ENCODE data around the gene ARFIP1.
"Not testable (repeated sequence)": the region's sequence is repeated elsewhere in the genome, so short reads cannot be mapped to it uniquely, and the experiment has no call there.

Gene ARFIP1

GRCh38 chr4:152851226-152851625 is 71.5 kb downstream of the ARFIP1 start:
- H3K36me3 ChIP-seq (ENCODE audit: control insufficient read depth, insufficient read depth, low read length) = no peaks in the 10 kb centered on the region
- no peaks in the 10 kb centered on the region for H3K27me3 ChIP-seq (ENCODE audit: control insufficient read depth, insufficient read depth, low read length)
- H3K4me1 ChIP-seq (ENCODE audit: control insufficient read depth, insufficient read depth, low read length) = peaks cover 25% of the 10 kb centered on the region
- H3K9ac ChIP-seq (ENCODE audit: low read depth, low read length) = no peak overlapping the region
- H3K4me3 ChIP-seq (ENCODE audit: low read depth, low read length) = no peak overlapping the region
- H3K9me3 ChIP-seq (ENCODE audit: control insufficient read depth, insufficient read depth, low read length) = no peaks in the 10 kb centered on the region

DNA sequence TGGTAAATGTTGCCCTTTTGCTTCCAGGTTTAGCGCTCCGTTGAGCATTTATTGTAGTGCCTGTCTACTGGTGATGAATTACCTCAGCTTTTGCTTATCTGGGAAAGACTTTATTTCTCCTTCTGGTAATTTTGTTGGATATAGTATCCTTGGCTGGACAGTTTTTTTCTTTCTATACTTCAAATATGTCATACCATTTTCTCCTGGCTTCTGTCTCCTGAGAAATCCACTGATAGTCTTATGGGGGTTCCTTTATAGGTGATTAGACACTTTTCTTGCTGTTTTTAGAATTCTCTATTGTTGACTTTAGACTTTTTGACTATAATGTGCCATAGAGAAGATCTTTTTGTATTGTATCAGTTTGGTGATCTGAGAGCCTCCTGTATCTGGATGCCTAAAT is 73.5 kb downstream of the ARFIP1 start:
- no peak overlapping the region for H3K4me3 ChIP-seq (ENCODE audit: low read depth, low read length)
- peaks cover 25% of the 10 kb centered on the region for H3K4me1 ChIP-seq (ENCODE audit: control insufficient read depth, insufficient read depth, low read length)
- no peaks in the 10 kb centered on the region for H3K27me3 ChIP-seq (ENCODE audit: control insufficient read depth, insufficient read depth, low read length)
- no peak overlapping the region for H3K9ac ChIP-seq (ENCODE audit: low read depth, low read length)
- no peaks in the 10 kb centered on the region for H3K36me3 ChIP-seq (ENCODE audit: control insufficient read depth, insufficient read depth, low read length)
- H3K9me3 ChIP-seq (ENCODE audit: control insufficient read depth, insufficient read depth, low read length) = no peaks in the 10 kb centered on the region

GRCh38 chr4:152854016-152854415 is 74.3 kb downstream of the ARFIP1 start:
- not testable (repeated sequence) for H3K27me3 ChIP-seq (ENCODE audit: control insufficient read depth, insufficient read depth, low read length); H3K9ac ChIP-seq (ENCODE audit: low read depth, low read length); H3K9me3 ChIP-seq (ENCODE audit: control insufficient read depth, insufficient read depth, low read length); H3K36me3 ChIP-seq (ENCODE audit: control insufficient read depth, insufficient read depth, low read length); H3K4me3 ChIP-seq (ENCODE audit: low read depth, low read length)
- H3K4me1 ChIP-seq (ENCODE audit: control insufficient read depth, insufficient read depth, low read length) = peaks cover 25% of the 10 kb centered on the region

GRCh38 chr4:152856960-152857359 is 77.2 kb downstream of the ARFIP1 start:
- Histone ChIP-seq H3K4me3 (ENCODE audit: low read depth, low read length) (no peak overlapping the region), H3K4me1 (ENCODE audit: control insufficient read depth, insufficient read depth, low read length) (peaks cover 18% of the 10 kb centered on the region), H3K9me3 (ENCODE audit: control insufficient read depth, insufficient read depth, low read length) (no peaks in the 10 kb centered on the region), H3K27me3 (ENCODE audit: control insufficient read depth, insufficient read depth, low read length) (no peaks in the 10 kb centered on the region), H3K9ac (ENCODE audit: low read depth, low read length) (no peak overlapping the region), H3K36me3 (ENCODE audit: control insufficient read depth, insufficient read depth, low read length) (no peaks in the 10 kb centered on the region)

DNA sequence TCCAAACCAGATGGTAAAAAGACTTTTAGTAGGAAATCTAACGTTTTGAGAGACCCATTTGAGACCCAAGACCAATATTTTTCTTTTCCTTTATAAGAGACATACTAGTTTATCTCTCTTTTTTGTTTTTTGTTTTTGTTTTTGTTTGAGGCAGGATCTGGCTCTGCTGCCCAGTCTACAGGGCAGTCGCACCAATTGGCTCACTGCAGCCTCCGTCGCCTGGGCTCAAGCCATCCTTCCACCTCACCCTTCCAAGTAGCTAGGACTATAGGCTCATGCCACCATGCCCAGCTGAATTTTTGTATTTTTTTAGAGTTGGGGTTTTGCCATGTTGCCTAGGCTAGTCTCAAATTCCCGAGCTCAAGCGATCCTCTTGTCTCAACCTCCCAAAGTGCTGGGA is 79.2 kb downstream of the ARFIP1 start:
- Histone ChIP-seq H3K9me3 (ENCODE audit: control insufficient read depth, insufficient read depth, low read length) (no peaks in the 10 kb centered on the region), H3K4me1 (ENCODE audit: control insufficient read depth, insufficient read depth, low read length) (peaks cover 18% of the 10 kb centered on the region), H3K27me3 (ENCODE audit: control insufficient read depth, insufficient read depth, low read length) (no peaks in the 10 kb centered on the region), H3K9ac (ENCODE audit: low read depth, low read length) (no peak overlapping the region), H3K4me3 (ENCODE audit: low read depth, low read length) (no peak overlapping the region), H3K36me3 (ENCODE audit: control insufficient read depth, insufficient read depth, low read length) (no peaks in the 10 kb centered on the region)

DNA sequence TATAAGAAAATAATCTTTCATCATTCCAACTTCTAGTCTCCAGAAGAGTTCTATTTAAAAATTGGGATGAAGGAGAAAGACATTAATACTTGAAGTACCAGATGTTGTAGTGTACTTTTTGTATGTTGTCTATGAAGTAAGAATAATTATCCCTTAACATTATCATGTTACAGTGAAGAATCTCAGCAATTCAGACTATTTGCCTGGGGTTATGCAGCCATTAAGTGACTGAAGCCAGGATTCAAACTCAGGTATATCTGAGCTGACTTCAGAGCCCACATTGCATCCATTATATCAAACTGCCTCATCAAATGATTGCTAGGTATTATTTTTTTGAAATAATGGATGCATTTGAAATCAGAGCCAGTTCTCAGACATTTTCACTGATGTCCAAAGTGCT is 80.3 kb downstream of the ARFIP1 start:
- Histone ChIP-seq H3K4me3 (ENCODE audit: low read depth, low read length) (no peak overlapping the region), H3K9me3 (ENCODE audit: control insufficient read depth, insufficient read depth, low read length) (no peaks in the 10 kb centered on the region), H3K27me3 (ENCODE audit: control insufficient read depth, insufficient read depth, low read length) (no peaks in the 10 kb centered on the region), H3K36me3 (ENCODE audit: control insufficient read depth, insufficient read depth, low read length) (no peaks in the 10 kb centered on the region), H3K9ac (ENCODE audit: low read depth, low read length) (no peak overlapping the region), H3K4me1 (ENCODE audit: control insufficient read depth, insufficient read depth, low read length) (peaks cover 18% of the 10 kb centered on the region)

GRCh38 chr4:152862608-152863007 is 82.9 kb downstream of the ARFIP1 start:
- Histone ChIP-seq H3K4me3 (ENCODE audit: low read depth, low read length) (no peak overlapping the region), H3K9me3 (ENCODE audit: control insufficient read depth, insufficient read depth, low read length) (no peaks in the 10 kb centered on the region), H3K27me3 (ENCODE audit: control insufficient read depth, insufficient read depth, low read length) (no peaks in the 10 kb centered on the region), H3K4me1 (ENCODE audit: control insufficient read depth, insufficient read depth, low read length) (peaks cover 14% of the 10 kb centered on the region), H3K36me3 (ENCODE audit: control insufficient read depth, insufficient read depth, low read length) (no peaks in the 10 kb centered on the region), H3K9ac (ENCODE audit: low read depth, low read length) (no peak overlapping the region)

DNA sequence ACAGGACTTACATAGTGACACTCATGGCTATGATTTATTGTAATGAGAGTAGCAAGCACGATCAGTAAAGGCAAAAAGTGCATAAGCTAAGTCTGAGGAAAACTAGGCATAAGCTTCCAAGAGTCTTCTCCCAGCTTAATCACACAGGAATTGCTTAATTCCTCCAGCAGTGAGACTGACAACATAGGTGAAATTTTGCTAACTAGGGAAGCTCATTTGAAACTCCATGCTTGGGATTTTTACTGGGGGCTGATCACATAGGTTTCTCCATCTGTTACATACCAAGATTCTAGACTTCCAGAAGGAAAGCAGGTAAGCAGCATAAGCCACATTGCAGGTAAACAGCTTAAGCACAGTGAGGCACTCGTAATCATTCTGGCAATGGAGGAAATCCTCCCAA is 84.6 kb downstream of the ARFIP1 start:
- Histone ChIP-seq H3K4me1 (ENCODE audit: control insufficient read depth, insufficient read depth, low read length) (peaks cover 12% of the 10 kb centered on the region), H3K9ac (ENCODE audit: low read depth, low read length) (no peak overlapping the region), H3K9me3 (ENCODE audit: control insufficient read depth, insufficient read depth, low read length) (no peaks in the 10 kb centered on the region), H3K27me3 (ENCODE audit: control insufficient read depth, insufficient read depth, low read length) (no peaks in the 10 kb centered on the region), H3K4me3 (ENCODE audit: low read depth, low read length) (no peak overlapping the region), H3K36me3 (ENCODE audit: control insufficient read depth, insufficient read depth, low read length) (no peaks in the 10 kb centered on the region)

DNA sequence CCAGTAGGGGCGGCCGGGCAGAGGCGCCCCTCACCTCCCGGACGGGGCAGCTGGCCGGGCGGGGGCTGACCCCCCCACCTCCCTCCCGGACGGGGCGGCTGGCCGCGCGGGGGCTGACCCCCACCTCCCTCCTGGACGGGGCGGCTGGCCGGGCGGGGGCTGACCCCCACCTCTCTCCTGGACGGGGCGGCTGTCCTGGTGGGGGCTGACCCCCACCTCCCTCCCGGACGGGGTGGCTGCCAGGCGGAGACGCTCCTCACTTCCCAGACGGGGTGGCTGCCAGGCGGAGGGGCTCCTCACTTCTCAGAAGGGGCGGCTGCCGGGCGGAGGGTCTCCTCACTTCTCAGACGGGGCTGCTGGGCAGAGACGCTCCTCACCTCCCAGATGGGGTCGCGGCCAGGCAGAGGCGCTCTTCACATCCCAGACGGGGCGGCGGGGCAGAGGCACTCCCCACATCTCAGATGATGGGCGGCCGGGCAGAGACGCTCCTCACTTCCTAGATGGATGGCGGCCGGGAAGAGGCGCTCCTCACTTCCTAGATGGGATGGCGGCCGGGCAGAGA is 86.8 kb downstream of the ARFIP1 start:
- not testable (repeated sequence) for H3K27me3 ChIP-seq (ENCODE audit: control insufficient read depth, insufficient read depth, low read length); H3K36me3 ChIP-seq (ENCODE audit: control insufficient read depth, insufficient read depth, low read length); H3K9me3 ChIP-seq (ENCODE audit: control insufficient read depth, insufficient read depth, low read length); H3K4me1 ChIP-seq (ENCODE audit: control insufficient read depth, insufficient read depth, low read length); H3K9ac ChIP-seq (ENCODE audit: low read depth, low read length); H3K4me3 ChIP-seq (ENCODE audit: low read depth, low read length)

- Histone ChIP-seq H3K4me3 (ENCODE audit: low read depth, low read length) (no peak overlapping the region), H3K9ac (ENCODE audit: low read depth, low read length) (no peak overlapping the region), H3K36me3 (ENCODE audit: control insufficient read depth, insufficient read depth, low read length) (no peaks in the 10 kb centered on the region), H3K4me1 (ENCODE audit: control insufficient read depth, insufficient read depth, low read length) (no peaks in the 10 kb centered on the region), H3K9me3 (ENCODE audit: control insufficient read depth, insufficient read depth, low read length) (no peaks in the 10 kb centered on the region), H3K27me3 (ENCODE audit: control insufficient read depth, insufficient read depth, low read length) (no peaks in the 10 kb centered on the region)
Measured at GRCh38 chr4:152870606-152871005, 90.9 kb downstream of the ARFIP1 start.

GRCh38 chr4:152875261-152875660 is 95.5 kb downstream of the ARFIP1 start:
- no peak overlapping the region for H3K9ac ChIP-seq (ENCODE audit: low read depth, low read length)
- peaks cover 3% of the 10 kb centered on the region for H3K36me3 ChIP-seq (ENCODE audit: control insufficient read depth, insufficient read depth, low read length)
- no peak overlapping the region for H3K4me3 ChIP-seq (ENCODE audit: low read depth, low read length)
- no peaks in the 10 kb centered on the region for H3K27me3 ChIP-seq (ENCODE audit: control insufficient read depth, insufficient read depth, low read length)
- H3K9me3 ChIP-seq (ENCODE audit: control insufficient read depth, insufficient read depth, low read length) = no peaks in the 10 kb centered on the region
- no peaks in the 10 kb centered on the region for H3K4me1 ChIP-seq (ENCODE audit: control insufficient read depth, insufficient read depth, low read length)

GRCh38 chr4:152877868-152878267 is 98.1 kb downstream of the ARFIP1 start:
- Histone ChIP-seq H3K9me3 (ENCODE audit: control insufficient read depth, insufficient read depth, low read length) (no peaks in the 10 kb centered on the region), H3K9ac (ENCODE audit: low read depth, low read length) (no peak overlapping the region), H3K36me3 (ENCODE audit: control insufficient read depth, insufficient read depth, low read length) (peaks cover 3% of the 10 kb centered on the region), H3K4me3 (ENCODE audit: low read depth, low read length) (no peak overlapping the region), H3K4me1 (ENCODE audit: control insufficient read depth, insufficient read depth, low read length) (no peaks in the 10 kb centered on the region), H3K27me3 (ENCODE audit: control insufficient read depth, insufficient read depth, low read length) (no peaks in the 10 kb centered on the region)

GRCh38 chr4:152880263-152880662 is 100.5 kb downstream of the ARFIP1 start:
- no peaks in the 10 kb centered on the region for H3K9me3 ChIP-seq (ENCODE audit: control insufficient read depth, insufficient read depth, low read length)
- peaks cover 3% of the 10 kb centered on the region for H3K36me3 ChIP-seq (ENCODE audit: control insufficient read depth, insufficient read depth, low read length)
- H3K4me3 ChIP-seq (ENCODE audit: low read depth, low read length) = no peak overlapping the region
- no peak overlapping the region for H3K9ac ChIP-seq (ENCODE audit: low read depth, low read length)
- no peaks in the 10 kb centered on the region for H3K27me3 ChIP-seq (ENCODE audit: control insufficient read depth, insufficient read depth, low read length)
- no peaks in the 10 kb centered on the region for H3K4me1 ChIP-seq (ENCODE audit: control insufficient read depth, insufficient read depth, low read length)

Measured in iPS-15b (cell line).